ENCODE data around the gene INHBA.

The INHBA gene

DNA sequence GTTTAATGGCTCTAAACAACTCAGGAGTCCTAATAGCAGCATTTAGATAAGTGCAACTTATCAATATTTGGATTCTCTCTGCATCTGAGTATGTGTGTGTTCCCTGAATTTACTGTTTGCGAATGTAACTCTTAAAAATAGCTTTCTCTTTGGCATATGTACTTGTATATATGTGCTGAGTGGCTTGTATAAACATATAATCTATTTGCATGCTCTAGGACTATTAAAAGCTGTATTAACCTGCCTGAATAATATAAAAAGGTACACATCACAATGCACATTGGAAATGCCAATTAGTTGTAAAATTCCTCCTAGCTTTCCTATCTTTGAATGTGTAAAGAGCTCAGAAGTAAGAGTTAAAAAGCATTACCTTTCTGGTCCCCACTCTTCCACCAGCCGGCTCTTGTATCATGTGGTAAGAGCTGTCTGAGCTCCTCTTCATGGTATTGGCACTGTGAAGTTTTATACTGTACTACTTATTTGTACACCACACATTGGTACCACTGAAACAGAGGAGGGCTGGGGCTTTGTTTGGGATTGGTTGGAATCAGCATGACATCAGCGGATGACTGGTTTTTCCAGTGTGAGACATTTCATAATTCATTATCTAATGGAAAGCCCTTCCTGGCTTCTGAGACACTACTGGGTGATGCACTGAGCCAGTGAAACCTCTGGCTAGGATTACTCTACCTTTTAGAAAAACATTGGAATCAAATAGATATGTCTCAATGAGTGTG is at the start of gene INHBA:
INHBA (minus strand) TSS at position 456 of the 737 bp plus-strand sequence. CDS start 2,716 bp downstream, outside the sequence.
- peak; percentile 80 to 95 for DNase-seq (ENCODE audit: low read depth in 2 of 2)
- peak within 1 kb of the TSS in 1 of 2 donors; percentile 73 for H3K4me3 ChIP-seq (replicated peaks in 1 of 2; ENCODE audit: low read depth in 2 of 2, low read length in 2 of 2)
- TF ChIP-seq, protein P1, sequence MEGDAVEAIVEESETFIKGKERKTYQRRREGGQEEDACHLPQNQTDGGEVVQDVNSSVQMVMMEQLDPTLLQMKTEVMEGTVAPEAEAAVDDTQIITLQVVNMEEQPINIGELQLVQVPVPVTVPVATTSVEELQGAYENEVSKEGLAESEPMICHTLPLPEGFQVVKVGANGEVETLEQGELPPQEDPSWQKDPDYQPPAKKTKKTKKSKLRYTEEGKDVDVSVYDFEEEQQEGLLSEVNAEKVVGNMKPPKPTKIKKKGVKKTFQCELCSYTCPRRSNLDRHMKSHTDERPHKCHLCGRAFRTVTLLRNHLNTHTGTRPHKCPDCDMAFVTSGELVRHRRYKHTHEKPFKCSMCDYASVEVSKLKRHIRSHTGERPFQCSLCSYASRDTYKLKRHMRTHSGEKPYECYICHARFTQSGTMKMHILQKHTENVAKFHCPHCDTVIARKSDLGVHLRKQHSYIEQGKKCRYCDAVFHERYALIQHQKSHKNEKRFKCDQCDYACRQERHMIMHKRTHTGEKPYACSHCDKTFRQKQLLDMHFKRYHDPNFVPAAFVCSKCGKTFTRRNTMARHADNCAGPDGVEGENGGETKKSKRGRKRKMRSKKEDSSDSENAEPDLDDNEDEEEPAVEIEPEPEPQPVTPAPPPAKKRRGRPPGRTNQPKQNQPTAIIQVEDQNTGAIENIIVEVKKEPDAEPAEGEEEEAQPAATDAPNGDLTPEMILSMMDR (IDR thresholded peaks at IDR 0.05; ENCODE audit: low read depth, low read length) = no peak

DNA sequence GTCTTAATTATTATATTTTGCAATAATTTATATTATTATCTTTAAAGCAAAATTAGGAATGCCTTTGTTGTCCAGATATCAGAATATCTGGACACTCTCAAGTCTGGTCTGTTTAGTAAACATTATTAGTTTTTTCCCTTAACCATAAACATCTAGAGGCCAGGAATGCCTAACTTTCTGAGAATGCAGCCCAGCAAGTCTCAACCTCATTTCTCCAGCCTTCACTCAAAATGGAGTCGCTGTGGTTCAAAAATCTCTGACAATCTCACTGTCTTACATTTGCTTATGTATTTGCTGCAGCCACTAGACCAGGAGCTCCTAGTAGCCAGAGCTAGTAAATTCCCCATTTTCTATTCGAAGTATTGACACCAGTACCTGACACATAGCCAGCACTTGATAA is 49.7 kb upstream of the INHBA start:
- DNase-seq (ENCODE audit: low read depth in 2 of 2) = no peak
- TF ChIP-seq, protein P1 (IDR thresholded peaks at IDR 0.05; ENCODE audit: low read depth, low read length) = no peak
- H3K4me3 ChIP-seq (replicated peaks in 1 of 2; ENCODE audit: low read depth in 2 of 2, low read length in 2 of 2) = no peak overlapping the region

DNA sequence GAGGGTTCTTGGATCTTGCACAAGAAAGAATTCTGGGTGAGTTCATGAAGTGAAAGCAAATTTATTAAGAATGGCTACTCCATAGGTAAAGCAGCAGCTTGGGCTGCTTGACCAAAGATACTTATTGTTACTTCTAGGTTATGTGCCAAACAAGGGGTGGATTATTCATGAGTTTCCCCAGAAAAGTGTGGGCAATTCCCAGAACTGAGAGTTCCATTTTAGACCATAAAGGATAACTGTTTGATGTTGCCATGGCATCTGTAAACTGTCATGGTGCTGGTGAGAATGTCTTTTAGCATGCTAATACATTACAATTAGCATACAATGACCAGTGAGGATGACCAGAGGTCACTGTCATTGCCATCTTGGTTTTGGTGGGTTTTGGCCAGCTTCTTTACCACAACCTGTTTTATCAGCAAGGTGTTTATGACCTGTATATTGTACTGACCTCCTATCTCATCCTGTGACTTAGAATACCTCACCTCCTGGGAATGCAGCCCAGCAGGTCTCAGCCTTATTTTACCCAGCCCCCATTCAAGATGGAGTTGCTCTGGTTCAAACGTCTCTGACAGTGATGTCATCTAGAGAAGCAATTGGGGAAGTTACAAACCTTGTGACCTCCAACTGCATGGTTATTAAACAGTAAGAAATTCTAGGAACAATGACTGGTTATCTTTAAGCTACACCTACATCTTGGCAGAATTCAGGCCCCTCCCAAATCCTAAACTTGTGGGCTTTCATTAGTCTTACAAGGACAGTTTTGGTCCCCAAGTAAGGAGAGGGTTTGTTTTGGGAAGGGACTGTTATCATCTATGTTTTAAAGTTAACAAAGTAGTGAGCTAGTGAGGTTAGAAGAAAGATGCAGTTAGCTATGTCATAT is 48.0 kb upstream of the INHBA start:
- DNase-seq (ENCODE audit: low read depth in 2 of 2) = no peak
- no peak overlapping the region for H3K4me3 ChIP-seq (replicated peaks in 1 of 2; ENCODE audit: low read depth in 2 of 2, low read length in 2 of 2)
- TF ChIP-seq, protein P1 (IDR thresholded peaks at IDR 0.05; ENCODE audit: low read depth, low read length) = no peak

GRCh38 chr7:41747961-41748360 is 45.1 kb upstream of the INHBA start:
- H3K4me3 ChIP-seq (replicated peaks in 1 of 2; ENCODE audit: low read depth in 2 of 2, low read length in 2 of 2) = no peak overlapping the region
- DNase-seq (ENCODE audit: low read depth in 2 of 2) = no peak
- TF ChIP-seq, protein P1 (IDR thresholded peaks at IDR 0.05; ENCODE audit: low read depth, low read length) = no peak

DNA sequence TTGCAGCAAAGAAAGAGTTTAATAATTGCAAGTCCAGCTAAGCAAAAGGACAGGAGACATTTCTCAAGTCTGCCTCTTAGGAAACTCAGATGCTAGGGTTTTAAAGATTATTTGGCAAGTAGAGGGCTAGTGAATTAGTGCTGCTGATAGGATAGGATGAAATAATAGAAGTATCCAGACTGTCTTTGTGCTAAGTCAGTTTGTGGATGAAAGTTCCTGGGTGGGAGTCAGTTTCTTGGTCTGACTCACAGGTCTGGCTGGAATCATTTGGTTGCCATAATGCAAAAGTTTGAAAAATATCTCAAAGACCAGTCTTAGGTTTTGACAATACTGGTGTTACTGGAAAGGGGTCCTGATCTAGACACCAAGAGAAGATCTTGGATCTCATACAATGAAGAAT is 42.6 kb upstream of the INHBA start:
- DNase-seq (ENCODE audit: low read depth in 2 of 2) = peak in 1 of 2 donors; percentile 16
- H3K4me3 ChIP-seq (replicated peaks in 1 of 2; ENCODE audit: low read depth in 2 of 2, low read length in 2 of 2) = no peak overlapping the region
- TF ChIP-seq, protein P1 (IDR thresholded peaks at IDR 0.05; ENCODE audit: low read depth, low read length) = no peak

DNA sequence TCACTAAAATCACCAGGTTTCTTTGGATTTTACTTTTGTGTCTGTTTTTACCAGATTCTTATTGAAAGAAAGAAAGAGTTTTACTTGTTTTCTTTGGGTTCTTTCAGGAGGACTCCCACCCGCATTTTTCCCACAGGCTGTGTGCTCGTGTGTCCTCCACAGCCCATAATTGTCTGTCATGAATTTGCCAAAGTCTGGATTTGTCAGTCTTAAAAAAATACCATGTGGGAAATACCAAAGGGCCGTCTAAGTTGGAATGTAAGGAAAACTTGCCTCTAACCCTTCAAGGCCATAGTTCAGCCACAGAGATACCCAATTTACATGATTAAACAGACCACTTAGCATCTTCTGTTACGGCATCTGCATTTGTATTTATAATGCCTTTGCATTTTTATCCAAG is 41.3 kb upstream of the INHBA start:
- no peak overlapping the region for H3K4me3 ChIP-seq (replicated peaks in 1 of 2; ENCODE audit: low read depth in 2 of 2, low read length in 2 of 2)
- DNase-seq (ENCODE audit: low read depth in 2 of 2) = no peak
- TF ChIP-seq, protein P1 (IDR thresholded peaks at IDR 0.05; ENCODE audit: low read depth, low read length) = no peak

All from cardiac fibroblast (primary cell).